HCEC 1CT (cell line): ENCODE measurements around the gene ANO1.
"Not testable (repeated sequence)": the region's sequence is repeated elsewhere in the genome, so short reads cannot be mapped to it uniquely, and the experiment has no call there.

Experiments
- DNase-seq: peaks from one replicate; pipeline ENCODE4 v3.0.0-alpha.2; 2017

Gene ANO1

DNA sequence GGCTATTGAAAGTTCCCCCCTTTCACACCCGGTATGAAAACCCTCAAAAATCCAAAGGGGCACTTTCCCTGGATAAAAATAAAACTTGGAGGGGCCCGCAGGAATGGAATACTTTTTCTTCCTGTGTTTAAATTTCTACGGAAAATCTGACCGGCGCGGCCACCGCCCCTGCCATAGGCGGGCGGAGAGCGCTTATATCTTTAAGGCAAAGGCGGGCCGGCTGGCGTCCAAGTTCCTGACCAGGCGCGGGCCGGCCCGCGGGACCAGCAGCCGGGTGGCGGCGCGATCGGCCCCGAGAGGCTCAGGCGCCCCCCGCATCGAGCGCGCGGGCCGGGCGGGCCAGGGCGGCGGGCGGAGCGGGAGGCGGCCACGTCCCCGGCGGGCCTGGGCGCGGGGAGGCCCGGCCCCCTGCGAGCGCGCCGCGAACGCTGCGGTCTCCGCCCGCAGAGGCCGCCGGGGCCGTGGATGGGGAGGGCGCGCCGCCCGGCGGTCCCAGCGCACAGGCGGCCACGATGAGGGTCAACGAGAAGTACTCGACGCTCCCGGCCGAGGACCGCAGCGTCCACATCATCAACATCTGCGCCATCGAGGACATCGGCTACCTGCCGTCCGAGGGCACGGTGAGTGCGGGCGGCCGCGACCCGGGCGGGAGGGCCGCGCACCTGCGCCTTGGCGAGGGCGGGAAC, at the start of gene ANO1:
Gene ANO1 (plus strand): TSS at position 223 of the 686 bp plus-strand sequence. CDS start 290 bp downstream, at position 513.
- DNase-seq = no peak

DNA sequence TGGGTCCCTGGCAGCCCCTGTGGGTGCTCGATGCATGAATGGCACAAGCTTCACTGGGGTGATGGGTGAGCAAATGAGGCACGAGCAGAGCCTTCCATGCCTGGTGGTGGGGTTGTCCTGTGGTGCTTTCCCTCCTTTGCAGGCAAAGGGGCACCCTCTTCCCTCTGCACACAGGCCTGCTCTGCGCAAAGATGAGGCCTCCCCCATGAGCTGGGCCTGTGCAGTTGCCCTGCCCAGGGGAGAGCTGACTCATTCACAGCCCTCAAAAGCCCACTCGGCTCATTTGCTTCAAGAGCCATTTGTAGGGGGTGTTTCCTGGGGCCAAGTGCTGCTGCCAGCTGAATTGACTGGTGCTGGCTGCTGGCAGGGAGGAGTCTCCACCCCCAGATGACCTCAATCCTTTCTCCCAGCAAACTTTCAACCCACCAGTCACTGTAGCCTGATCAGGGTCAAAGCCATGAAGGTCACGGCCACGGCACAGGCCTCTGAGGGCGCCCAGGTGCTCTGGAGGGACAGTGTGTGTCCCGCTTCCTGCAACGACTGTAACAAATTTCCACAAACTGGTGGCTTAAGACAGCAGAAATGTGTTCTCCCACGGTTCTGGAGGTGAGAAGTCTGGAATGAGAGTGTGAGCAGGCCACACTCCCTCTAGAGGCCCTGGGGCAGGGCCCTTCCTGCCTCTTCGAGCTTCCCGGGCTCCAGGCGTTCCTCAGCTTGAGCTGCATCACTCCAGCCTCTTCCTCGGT, 48.8 kb upstream of the ANO1 start:
- no peak for DNase-seq

DNA sequence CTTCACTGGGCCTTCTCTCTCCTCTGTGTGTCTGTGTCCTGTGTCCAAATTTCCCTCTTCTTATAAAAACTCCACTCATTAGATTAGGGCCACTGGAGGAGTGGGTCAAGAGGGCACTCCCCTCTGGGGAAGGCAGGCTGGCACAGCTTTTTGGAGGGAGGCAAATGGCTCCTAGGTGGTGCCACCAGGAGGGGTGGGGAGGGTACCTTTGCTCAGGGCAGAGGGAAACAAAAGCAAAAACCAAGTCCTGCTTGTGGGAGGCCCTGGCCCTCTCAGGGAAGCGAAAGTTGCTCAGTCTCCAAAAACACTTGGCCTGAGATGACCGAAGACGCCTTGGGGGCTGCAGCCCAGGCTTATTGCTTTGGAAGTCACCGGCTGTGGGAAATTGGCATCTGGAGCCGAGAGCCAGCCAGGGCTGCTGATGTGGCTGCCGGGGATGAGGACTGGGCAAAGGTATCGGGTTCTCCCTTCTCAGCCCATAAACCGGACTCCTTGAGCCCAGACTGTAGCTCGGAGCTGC, 48.2 kb upstream of the ANO1 start:
- DNase-seq = no peak

DNA sequence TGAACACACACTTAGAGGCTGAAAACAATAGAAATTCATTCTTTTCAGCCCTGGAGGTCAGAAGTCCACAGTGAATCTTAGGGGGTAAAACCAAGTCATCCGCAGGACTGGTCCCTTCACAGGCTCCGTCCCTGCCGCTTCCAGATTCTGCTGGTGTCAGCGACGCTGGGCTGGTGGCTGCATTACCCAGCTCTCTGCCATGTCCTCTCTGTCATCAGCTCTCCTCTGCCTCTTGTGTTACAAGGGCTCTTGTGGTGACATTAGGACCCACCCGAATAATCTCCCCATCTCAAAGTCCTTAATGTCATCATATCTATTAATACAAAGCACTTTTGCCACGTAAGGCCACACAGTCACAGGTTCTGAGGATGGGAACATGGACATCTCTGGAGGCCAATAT, 47.7 kb upstream of the ANO1 start:
- no peak for DNase-seq

DNA sequence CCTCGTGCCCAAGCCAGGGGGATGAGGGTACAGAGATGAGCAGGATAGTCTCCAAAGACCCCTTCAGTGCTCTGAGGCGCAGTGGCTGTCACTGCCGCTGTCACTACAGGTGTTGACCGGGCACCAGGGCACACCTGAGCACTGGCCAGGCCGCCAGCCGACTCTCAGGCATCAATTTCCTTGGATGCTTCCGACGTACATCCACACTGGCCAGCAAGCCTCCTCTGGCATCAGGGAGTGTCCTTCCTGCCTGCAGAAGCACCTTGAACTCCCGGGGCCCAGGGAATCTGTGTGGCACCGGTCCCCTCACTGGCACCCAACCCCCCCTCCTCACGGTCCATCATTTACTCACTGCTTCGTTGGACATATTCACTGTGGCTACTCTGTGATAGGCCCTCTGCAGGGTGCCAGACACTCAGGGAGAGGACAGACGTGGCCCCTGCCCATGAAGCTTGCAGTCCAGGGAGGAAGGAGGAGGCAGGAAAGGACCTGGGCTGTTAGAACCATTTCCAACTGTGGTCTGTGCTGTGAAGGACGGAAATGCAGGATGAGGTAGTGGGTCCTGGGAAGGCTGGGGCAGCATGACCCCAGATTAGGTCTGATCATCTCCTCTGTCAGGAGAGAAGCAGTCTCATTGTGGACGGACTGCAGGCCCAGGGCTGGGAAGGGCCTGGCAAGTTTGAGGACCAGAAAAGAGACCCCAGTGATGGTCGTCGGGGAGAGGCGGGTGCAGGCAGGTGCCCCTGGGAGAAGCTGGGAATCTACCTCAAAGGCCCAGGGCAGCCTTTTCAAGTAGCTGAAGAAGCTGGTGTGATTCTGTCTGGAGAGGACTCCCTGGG, 46.3 kb upstream of the ANO1 start:
- no peak for DNase-seq

DNA sequence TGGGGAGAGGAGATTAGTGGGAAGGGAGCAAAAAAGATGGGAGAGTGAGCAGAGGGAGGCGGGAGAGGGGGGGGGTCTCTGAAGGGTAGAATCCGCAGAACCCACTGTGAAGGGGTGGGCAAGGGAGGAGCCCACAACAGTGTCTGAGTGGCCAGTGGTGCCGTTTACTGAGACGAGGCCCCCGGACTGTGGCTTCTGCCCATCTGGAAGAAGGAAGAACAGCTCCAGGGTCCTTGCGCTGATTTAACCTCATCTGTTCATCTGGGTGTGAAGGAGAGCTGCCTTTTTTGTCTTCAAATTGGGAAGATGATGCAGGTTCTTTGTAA, 45.7 kb upstream of the ANO1 start:
- no peak for DNase-seq

DNA sequence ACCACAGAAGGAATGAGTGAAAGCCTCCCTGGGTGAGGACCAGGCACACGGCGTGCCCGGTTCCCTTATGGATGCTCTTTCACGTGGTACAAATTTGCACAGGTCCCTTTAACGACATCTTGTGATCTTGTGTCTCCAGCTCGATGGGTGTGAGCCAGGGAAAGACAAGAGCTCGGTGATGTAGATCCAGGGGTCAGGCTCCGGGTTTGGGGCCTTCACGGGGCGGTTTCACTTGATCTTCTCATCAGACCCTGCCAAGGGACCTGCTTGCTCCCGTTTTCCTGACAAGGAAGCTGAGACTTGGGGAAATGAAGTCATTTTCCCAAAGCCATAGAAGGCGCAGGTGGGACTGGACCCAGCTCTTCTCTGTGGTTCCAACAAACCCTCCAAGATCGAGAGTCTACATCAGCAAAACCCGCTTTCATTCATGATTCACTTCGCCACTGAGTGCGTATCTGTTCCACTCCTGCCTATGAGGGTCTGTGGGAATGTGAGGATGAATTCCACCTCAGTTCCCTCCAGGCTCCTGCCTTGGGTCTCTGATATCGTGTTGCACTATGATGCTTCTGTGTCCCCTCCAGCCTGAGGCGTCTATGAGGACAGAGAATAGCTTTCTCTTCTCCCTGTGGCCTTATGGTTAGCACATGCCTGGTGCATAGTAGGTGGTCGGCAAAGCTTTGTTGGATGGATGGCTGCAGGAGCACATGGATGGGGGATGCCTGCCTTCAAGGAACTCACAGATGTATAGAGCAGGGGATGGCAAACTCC, 45.0 kb upstream of the ANO1 start:
- DNase-seq = no peak

DNA sequence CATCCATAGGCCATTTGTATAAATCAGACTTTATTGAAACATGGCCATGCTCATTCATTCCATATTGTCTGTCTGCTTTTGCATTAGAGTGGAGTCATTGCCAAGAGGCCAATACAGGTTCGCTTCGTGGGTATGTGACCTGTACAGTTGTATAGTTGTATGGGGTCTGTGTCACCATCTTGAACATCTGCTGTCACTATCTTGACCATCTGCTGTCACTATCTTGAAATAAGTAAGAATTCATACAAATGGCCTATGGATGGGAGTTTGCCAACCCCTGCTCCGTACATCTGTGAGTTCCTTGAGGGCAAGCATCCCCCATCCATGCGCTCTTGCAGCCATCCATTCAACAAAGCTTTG, 44.4 kb upstream of the ANO1 start:
- no peak for DNase-seq

DNA sequence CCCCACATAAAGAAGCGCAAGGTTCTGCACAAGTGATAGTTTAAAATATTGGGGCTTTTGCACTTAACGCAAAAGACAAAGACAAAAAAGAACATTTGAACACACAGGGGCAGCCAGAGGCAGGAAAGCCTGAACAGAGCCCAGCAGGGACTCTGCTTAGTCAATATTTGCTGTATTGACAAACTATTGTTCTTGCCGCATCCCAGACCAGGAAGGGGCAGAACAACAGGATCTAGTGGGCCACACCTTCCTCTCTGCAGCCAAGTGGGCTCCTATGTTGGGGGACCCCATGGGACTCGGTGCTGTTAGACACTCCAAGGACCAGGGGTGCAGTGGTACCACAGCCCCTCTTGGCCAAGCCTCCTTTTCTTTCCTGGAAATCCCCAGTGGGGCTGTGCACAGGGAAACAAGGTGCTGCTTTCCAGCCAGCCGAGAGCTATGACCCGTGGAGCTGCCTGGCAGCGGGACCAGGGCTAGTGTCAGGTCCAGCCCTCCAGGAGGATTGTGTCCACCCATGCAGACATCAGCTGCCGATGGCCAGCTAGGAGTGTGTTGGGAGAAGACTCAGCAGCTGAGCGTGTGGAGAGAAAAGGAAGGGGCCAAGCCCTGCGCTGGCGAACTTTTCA, 43.3 kb upstream of the ANO1 start:
- no peak for DNase-seq

DNA sequence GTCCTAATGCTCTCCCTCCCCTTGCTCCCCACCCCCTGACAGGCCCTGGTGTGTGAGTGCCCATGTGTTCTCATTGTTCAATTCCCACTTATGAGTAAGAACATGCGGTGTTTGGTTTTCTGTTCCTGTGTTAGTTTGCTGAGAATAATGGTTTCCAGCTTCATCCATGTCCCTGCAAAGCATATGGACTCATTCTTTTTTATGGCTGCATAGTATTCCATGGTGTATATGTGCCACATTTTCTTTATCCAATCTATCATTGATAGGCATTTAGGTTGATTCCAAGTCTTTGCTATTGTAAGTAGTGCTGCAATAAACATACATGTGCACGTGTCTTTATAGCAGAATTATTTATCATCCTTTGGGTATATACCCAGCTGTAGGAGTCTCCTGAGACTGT, 42.5 kb upstream of the ANO1 start:
- DNase-seq = not testable (repeated sequence)

DNA sequence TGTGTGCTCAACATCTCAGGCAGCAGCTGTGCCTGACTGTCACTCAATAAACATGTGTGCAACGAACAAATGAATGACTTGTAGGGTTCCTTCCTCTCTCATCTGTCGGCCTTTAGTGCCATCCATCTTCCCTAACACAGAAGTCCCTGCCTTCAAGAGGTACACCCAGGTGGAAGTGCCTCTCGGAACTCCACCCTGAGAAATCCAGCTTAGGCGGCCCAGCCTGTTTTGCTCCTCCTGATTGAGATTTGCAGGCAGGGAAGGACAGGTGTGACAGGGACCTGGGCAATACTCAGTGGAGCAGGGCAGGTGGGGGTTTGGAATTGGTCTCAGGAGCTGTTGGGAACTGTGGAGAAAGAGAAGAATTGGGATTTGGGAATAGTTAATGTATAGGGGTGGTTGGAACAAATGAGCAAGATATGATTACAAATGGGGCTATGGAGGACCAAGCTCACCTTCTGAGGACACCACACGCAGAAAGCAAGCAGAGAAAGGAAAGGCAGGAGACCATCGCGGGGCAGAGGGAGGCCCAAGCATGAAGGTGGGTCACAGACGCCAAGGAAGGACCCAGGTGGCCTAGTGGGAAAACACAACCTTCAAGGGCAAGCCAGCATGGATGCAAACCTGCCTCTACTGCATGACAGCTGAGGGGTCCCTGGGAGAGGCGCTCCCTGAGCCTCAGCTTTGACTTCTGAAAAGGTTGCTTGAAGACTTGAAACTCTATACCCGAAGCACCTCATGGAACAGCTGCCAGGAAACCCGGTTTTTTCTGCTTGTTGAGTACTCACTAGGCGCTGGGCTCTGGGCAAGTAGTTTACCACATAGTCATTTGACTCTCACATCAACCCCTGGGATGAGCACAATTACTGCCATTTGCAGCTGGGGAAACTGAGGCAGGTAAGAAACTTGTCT, 40.9 kb upstream of the ANO1 start:
- no peak for DNase-seq

DNA sequence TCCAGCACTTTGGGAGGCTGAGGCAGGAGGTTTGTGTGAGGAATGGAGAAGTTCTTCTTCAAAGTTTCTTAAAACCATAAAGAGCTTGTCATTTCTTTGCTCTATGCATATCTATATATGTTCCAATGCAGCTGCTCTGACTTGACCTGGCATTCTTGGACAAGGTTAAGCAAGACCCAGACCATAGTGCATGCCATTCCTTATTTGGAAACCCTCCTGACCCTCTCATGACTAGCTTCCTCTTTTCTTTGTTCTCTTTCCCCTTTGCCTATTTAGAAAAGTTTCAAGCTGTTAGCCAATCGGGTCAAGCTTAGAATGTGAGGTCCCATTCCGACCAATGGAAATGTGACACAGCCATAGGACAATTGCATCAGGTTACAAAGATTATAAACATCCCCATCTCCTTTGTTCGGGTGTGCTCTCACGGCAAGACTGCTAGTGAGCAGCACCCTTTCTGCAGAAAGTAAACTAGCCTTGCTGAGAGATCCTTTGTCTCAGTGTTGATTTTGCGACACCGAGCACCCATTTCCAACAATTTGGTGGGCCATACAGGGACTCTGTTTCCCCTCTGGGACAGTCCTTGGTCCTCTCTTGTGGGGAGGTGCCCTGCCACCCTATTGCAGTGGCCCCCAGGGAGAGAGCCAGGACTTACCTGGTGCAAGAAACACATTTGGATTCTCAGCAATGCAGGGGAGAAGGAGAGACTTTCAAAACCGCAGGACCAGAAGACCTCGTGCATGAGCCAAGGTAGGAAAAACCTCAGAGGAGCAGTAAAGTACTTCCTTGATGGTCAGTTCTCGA, 39.9 kb upstream of the ANO1 start:
- no peak for DNase-seq

DNA sequence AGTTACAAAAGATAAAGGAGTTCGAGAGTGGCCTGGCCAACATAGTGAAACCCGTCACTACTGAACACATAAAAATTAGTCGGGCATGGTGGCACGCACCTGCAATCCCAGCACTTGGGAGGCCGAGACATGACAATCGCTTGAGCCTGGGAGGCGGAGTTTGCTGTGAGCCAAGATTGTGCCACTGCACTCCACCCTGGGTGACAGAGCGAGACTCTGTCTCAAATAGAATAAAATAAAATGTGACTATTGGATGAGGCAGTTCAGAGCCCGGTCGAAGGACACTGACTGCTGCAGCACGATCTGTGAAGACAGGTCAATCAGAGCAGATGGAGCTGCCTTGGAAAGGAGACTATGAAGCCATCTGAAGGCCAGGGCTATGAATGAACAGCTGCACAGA, 37.7 kb upstream of the ANO1 start:
- DNase-seq = no peak

DNA sequence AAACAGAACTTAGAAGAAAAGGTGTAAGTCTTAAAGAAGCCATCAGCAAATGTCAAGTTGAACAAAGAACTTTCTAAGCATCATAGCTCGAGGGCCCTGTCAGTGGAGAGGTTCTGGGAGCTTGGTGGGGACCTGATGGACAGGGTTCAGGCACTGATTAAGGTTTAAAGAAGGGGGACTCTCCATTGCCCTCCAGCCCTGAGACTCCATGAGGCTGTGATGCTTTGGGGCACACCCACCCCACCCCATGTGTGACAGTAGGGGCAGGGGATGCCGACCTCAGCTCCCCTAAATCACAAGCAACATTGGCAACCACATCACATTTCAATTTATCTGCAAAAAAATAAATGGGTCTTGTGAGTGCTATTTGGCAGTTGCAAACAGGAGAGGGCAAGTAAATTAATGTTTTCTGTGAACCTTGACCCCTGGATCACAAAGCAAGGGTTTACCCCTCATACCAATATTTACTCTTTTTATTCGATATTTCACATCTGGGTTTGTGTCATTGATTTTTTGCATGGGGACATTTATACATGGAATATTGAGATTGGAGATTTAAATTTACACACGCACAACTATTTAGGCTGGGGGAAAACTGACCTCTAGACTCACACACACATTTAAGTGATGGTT, 37.1 kb upstream of the ANO1 start:
- DNase-seq = no peak

DNA sequence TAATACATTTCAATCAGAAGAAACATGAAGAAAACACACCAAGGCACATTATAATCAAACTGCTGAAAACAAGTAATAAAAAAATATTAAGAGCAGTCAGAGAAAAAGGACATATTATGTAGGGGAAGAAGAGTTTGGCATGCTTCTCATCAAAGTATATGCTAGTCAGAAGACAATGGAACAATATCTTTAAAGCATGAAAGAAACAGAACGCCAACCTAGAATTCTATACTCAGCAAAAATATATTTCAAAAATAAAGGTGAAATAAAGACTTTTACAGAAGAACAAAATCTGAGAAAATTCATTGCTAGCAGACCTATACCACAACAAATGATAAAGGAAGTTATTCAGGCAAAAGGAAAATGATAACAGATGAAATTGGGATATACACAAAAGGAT, 34.6 kb upstream of the ANO1 start:
- DNase-seq = no peak

DNA sequence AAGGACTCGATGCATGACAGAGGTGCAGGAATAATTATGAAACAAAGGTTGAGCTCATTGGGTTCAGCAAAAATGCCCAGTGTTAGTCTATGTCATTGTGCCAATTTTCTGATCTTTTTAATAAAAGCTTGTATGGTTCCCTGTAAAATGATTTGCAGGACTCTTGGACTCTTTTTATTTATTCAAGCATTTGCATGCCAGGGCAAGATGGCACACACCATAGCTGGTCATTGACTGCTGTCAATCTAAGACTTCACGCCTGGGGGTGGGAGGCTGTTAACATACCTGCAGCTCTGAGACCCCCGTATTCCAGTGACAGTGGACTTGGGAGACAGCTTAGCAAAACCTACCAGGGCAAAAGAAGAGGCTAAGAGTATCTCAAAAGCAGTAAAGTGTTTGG, 32.0 kb upstream of the ANO1 start:
- DNase-seq = no peak

DNA sequence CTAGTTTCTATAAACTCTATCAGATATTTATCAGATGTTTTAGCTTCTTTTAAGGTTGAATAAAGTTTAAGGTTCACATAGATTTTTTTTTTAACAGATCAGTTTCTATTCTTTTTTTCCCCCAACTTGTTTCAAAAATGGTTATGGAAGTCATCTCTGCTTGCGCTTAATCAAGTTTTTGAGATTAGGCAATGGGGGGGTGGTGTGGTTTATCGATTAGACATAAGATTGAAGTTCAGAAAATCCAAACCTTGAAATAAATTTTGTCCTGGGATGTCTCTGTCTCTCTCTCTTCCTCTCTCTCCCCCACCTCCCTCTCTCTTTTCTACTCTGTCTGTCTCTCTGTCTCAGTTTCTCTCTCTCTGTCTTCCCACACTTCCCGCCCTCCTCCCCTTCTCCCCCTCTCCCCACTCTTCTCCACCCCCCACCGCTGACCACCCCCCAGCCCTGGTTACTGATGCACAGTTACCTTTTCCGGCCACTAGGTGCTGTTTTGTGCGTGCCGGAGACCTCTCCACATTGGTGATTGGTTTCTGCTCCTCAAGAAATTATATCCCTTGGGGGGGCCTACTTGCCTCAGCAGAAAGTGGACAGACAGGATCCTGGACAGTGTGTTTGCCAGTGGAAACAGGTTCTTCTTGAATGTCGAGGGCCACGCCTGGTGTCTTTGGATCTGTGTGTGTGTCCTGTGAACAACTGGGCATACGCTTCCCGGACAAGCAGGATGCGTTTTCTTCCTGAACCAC, 29.7 kb upstream of the ANO1 start:
- DNase-seq = no peak

DNA sequence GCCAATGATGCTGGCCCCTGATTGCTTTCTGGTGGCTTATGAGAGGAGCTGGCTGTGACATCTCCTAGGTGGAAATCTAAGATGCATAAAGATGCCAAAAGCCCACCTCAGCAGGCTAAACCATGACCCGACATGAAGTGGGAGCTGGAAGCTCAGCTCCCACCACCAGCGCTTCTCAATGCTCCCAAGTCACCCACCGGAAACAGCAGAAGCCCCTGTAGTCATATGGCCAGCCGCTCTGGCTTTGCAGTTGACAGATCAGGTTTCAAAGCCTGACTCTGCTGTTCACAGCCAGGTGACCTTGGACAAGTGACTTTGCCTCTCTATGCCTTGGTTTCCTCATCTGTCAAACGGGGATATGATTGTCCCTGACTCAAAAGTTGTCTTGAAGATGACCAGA, 29.1 kb upstream of the ANO1 start:
- DNase-seq = no peak

DNA sequence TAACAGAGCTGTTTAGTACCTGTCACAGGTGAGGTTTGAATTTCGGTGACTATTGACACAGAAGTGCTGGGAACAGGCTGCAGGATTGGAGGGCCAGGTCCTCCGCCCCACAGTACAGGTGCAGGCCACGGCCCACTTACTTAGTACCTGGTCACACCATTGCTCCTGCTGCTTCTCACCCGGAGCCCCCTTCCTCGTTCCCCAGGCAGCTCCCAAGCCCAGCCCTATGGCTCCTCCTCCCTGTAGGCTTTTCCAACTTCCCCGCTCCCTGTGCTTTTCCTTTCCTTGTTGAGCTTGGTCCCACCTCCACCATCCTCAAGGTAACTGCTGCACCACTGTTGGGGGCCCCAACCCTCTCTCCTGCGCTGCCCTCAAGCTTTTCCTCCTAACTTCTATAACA, 27.9 kb upstream of the ANO1 start:
- DNase-seq = no peak
